ENCODE measurements around the gene QSOX2. TPM values are rescaled to one million over a fixed set of nuclear protein-coding genes. Genes with fewer than 3 reads are reported as not detected.

Gene QSOX2
- total RNA-seq, 1 donor from 2014 or later = 24.1 TPM

GRCh38 chr9:136242248-136242647, 3.4 kb downstream of the QSOX2 start:
- H3K36me3 Mint-ChIP-seq (ENCODE audit: insufficient read depth) = no peaks in the 10 kb centered on the region
- H3K9me3 Mint-ChIP-seq (ENCODE audit: low read depth) = no peaks in the 10 kb centered on the region
- peaks cover 3% of the 10 kb centered on the region for H3K27me3 Mint-ChIP-seq
- H3K4me3 Mint-ChIP-seq (ENCODE audit: low read depth) = no peak overlapping the region
- DNase-seq (ENCODE audit: low spot score, unreplicated experiment) = no peak
- H3K4me1 Mint-ChIP-seq (ENCODE audit: low read depth) = peaks cover 15% of the 10 kb centered on the region
- no peak overlapping the region for H3K27ac Mint-ChIP-seq
- no peak for TF ChIP-seq CTCF (IDR thresholded peaks at IDR 0.05; ENCODE audit: unreplicated experiment)

- Mint-ChIP-seq H3K4me3 (ENCODE audit: low read depth) (no peak overlapping the region), H3K36me3 (ENCODE audit: insufficient read depth) (no peaks in the 10 kb centered on the region), H3K9me3 (ENCODE audit: low read depth) (no peaks in the 10 kb centered on the region), H3K4me1 (ENCODE audit: low read depth) (peaks cover 15% of the 10 kb centered on the region), H3K27ac (no peak overlapping the region), H3K27me3 (no peaks in the 10 kb centered on the region)
- TF ChIP-seq CTCF (IDR thresholded peaks at IDR 0.05; ENCODE audit: unreplicated experiment) = no peak
- no peak for DNase-seq (ENCODE audit: low spot score, unreplicated experiment)
These were observed 4.1 kb downstream of the QSOX2 start for GRCh38 chr9:136241542-136241941.

GRCh38 chr9:136240941-136241340, 4.7 kb downstream of the QSOX2 start:
- H3K27ac Mint-ChIP-seq = no peak overlapping the region
- no peaks in the 10 kb centered on the region for H3K27me3 Mint-ChIP-seq
- peaks cover 15% of the 10 kb centered on the region for H3K4me1 Mint-ChIP-seq (ENCODE audit: low read depth)
- H3K9me3 Mint-ChIP-seq (ENCODE audit: low read depth) = no peaks in the 10 kb centered on the region
- DNase-seq (ENCODE audit: low spot score, unreplicated experiment) = no peak
- TF ChIP-seq CTCF (IDR thresholded peaks at IDR 0.05; ENCODE audit: unreplicated experiment) = no peak
- no peak overlapping the region for H3K4me3 Mint-ChIP-seq (ENCODE audit: low read depth)
- no peaks in the 10 kb centered on the region for H3K36me3 Mint-ChIP-seq (ENCODE audit: insufficient read depth)

GRCh38 chr9:136239983-136240330, 5.7 kb downstream of the QSOX2 start:
- Mint-ChIP-seq H3K36me3 (ENCODE audit: insufficient read depth) (peaks cover 1% of the 10 kb centered on the region), H3K4me3 (ENCODE audit: low read depth) (no peak overlapping the region), H3K27ac (no peak overlapping the region), H3K9me3 (ENCODE audit: low read depth) (no peaks in the 10 kb centered on the region), H3K4me1 (ENCODE audit: low read depth) (peaks cover 13% of the 10 kb centered on the region), H3K27me3 (no peaks in the 10 kb centered on the region)
- DNase-seq (ENCODE audit: low spot score, unreplicated experiment) = no peak
- TF ChIP-seq CTCF (IDR thresholded peaks at IDR 0.05; ENCODE audit: unreplicated experiment) = no peak

GRCh38 chr9:136239135-136239982, 6.3 kb downstream of the QSOX2 start:
- H3K9me3 Mint-ChIP-seq (ENCODE audit: low read depth) = no peaks in the 10 kb centered on the region
- H3K27ac Mint-ChIP-seq = peak overlapping the region; percentile 59
- H3K27me3 Mint-ChIP-seq = no peaks in the 10 kb centered on the region
- peaks cover 3% of the 10 kb centered on the region for H3K36me3 Mint-ChIP-seq (ENCODE audit: insufficient read depth)
- peaks cover 7% of the 10 kb centered on the region for H3K4me1 Mint-ChIP-seq (ENCODE audit: low read depth)
- H3K4me3 Mint-ChIP-seq (ENCODE audit: low read depth) = no peak overlapping the region
- DNase-seq (ENCODE audit: low spot score, unreplicated experiment) = no peak
- no peak for TF ChIP-seq CTCF (IDR thresholded peaks at IDR 0.05; ENCODE audit: unreplicated experiment)

All from progenitor cell of endocrine pancreas (in vitro differentiated cells).